Measurements from ENCODE around the gene NFIB.

NFIB gene

DNA sequence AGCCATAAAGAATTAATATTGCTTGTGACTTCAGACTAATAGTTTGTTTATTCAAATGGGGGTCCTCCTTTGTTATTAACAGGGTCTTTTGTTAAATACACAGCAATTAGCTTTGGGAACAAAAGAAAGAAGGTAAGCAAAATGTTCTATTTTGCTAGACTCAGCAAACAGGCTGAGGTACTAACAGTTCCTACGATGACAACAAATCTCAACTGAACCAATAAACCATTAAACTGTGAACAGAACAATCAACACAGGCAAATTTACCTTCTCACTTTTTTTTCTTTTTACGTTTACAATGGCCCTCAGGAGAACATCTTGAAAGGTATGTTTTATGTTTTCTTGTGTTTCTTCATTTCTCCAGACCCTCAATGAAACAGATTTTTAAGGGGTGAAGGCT lies 207.2 kb downstream of the NFIB start:
- no peaks in the 10 kb centered on the region for H3K9me3 ChIP-seq (ENCODE audit: insufficient read depth, low read depth, low read length)
- H3K9ac ChIP-seq (ENCODE audit: low read depth, low read length, poor library complexity, severe bottlenecking) = no peak overlapping the region
- H3F3A ChIP-seq (ENCODE audit: low read depth) = no peaks in the 10 kb centered on the region
- no peak overlapping the region for H3K4me2 ChIP-seq (ENCODE audit: low read depth, low read length, poor library complexity, severe bottlenecking)
- no peak overlapping the region for H2AFZ ChIP-seq (ENCODE audit: low read length)
- no peak for TF ChIP-seq EZH2phosphoT487 (IDR thresholded peaks at IDR 0.05; ENCODE audit: borderline replicate concordance)
- TF ChIP-seq, protein P1, sequence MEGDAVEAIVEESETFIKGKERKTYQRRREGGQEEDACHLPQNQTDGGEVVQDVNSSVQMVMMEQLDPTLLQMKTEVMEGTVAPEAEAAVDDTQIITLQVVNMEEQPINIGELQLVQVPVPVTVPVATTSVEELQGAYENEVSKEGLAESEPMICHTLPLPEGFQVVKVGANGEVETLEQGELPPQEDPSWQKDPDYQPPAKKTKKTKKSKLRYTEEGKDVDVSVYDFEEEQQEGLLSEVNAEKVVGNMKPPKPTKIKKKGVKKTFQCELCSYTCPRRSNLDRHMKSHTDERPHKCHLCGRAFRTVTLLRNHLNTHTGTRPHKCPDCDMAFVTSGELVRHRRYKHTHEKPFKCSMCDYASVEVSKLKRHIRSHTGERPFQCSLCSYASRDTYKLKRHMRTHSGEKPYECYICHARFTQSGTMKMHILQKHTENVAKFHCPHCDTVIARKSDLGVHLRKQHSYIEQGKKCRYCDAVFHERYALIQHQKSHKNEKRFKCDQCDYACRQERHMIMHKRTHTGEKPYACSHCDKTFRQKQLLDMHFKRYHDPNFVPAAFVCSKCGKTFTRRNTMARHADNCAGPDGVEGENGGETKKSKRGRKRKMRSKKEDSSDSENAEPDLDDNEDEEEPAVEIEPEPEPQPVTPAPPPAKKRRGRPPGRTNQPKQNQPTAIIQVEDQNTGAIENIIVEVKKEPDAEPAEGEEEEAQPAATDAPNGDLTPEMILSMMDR (conservative IDR thresholded peaks at IDR 0.05; ENCODE audit: low read length) = no peak
- no peaks in the 10 kb centered on the region for H4K20me1 ChIP-seq (ENCODE audit: insufficient read depth, low read length, poor library complexity, severe bottlenecking)
- H3K9me2 ChIP-seq (replicated peaks; ENCODE audit: low read depth, low read length) = no peaks in the 10 kb centered on the region
- no peaks in the 10 kb centered on the region for H3K27me3 ChIP-seq (ENCODE audit: insufficient read depth, low read length, poor library complexity, severe bottlenecking)
- no peaks in the 10 kb centered on the region for H3K79me2 ChIP-seq (ENCODE audit: insufficient read depth, low read length)
- no peaks in the 10 kb centered on the region for H3K36me3 ChIP-seq (ENCODE audit: insufficient read depth, low read length)
- H3K4me3 ChIP-seq (ENCODE audit: low read length, poor library complexity, severe bottlenecking) = no peak overlapping the region
- H3K4me1 ChIP-seq (ENCODE audit: insufficient read depth, low read length, poor library complexity, severe bottlenecking) = no peaks in the 10 kb centered on the region

DNA sequence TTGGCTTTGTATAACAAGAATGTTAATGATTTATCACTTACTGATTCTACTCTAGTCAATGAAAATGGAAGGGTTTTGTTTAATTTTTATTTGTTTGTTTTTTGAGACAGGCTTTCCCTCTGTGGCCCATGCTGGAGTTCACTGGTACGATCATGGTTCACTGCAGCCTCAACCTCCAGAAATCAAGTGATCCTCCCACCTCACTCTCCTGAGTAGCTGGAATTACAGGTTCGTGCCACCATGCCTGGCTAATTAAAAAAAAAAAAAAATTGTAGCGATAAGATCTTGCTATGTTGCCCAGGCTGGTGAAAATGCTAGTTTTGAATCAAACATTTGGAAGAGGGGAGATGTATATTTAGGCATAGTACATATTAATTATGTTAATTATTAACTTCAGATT lies 209.4 kb downstream of the NFIB start:
- H4K20me1 ChIP-seq (ENCODE audit: insufficient read depth, low read length, poor library complexity, severe bottlenecking) = no peaks in the 10 kb centered on the region
- H3K4me2 ChIP-seq (ENCODE audit: low read depth, low read length, poor library complexity, severe bottlenecking) = no peak overlapping the region
- H3K9ac ChIP-seq (ENCODE audit: low read depth, low read length, poor library complexity, severe bottlenecking) = no peak overlapping the region
- no peaks in the 10 kb centered on the region for H3K4me1 ChIP-seq (ENCODE audit: insufficient read depth, low read length, poor library complexity, severe bottlenecking)
- H3K9me3 ChIP-seq (ENCODE audit: insufficient read depth, low read depth, low read length) = no peaks in the 10 kb centered on the region
- H3K36me3 ChIP-seq (ENCODE audit: insufficient read depth, low read length) = no peaks in the 10 kb centered on the region
- no peak overlapping the region for H2AFZ ChIP-seq (ENCODE audit: low read length)
- H3K27me3 ChIP-seq (ENCODE audit: insufficient read depth, low read length, poor library complexity, severe bottlenecking) = no peaks in the 10 kb centered on the region
- no peak overlapping the region for H3K4me3 ChIP-seq (ENCODE audit: low read length, poor library complexity, severe bottlenecking)
- H3K79me2 ChIP-seq (ENCODE audit: insufficient read depth, low read length) = no peaks in the 10 kb centered on the region
- no peak for TF ChIP-seq EZH2phosphoT487 (IDR thresholded peaks at IDR 0.05; ENCODE audit: borderline replicate concordance)
- TF ChIP-seq, protein P1 (conservative IDR thresholded peaks at IDR 0.05; ENCODE audit: low read length) = no peak
- H3F3A ChIP-seq (ENCODE audit: low read depth) = no peaks in the 10 kb centered on the region
- no peaks in the 10 kb centered on the region for H3K9me2 ChIP-seq (replicated peaks; ENCODE audit: low read depth, low read length)

DNA sequence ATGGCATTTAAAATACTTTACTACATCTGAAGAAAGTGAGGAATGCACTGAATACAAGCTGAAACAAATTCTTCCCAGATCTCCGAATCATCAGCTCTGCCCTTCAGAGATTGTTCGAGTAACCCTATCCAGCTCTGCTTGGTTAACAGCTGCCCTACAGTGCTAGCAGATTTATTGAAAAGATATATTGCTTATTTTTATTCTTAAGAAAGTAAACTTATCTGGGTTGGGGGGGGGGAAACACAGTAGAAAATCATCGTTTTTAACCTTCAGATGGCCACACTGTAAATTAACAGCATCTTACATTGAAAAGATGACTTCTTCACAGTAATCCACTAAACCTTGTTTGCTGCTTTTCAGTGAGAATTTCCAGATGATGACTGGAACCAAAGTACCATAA lies 210.8 kb downstream of the NFIB start:
- Histone ChIP-seq H3F3A (ENCODE audit: low read depth) (no peaks in the 10 kb centered on the region), H3K9ac (ENCODE audit: low read depth, low read length, poor library complexity, severe bottlenecking) (no peak overlapping the region), H3K4me3 (ENCODE audit: low read length, poor library complexity, severe bottlenecking) (no peak overlapping the region), H3K36me3 (ENCODE audit: insufficient read depth, low read length) (no peaks in the 10 kb centered on the region), H4K20me1 (ENCODE audit: insufficient read depth, low read length, poor library complexity, severe bottlenecking) (no peaks in the 10 kb centered on the region), H3K4me1 (ENCODE audit: insufficient read depth, low read length, poor library complexity, severe bottlenecking) (no peaks in the 10 kb centered on the region), H3K4me2 (ENCODE audit: low read depth, low read length, poor library complexity, severe bottlenecking) (no peak overlapping the region), H3K9me3 (ENCODE audit: insufficient read depth, low read depth, low read length) (no peaks in the 10 kb centered on the region), H3K27me3 (ENCODE audit: insufficient read depth, low read length, poor library complexity, severe bottlenecking) (no peaks in the 10 kb centered on the region), H3K9me2 (replicated peaks; ENCODE audit: low read depth, low read length) (no peaks in the 10 kb centered on the region), H2AFZ (ENCODE audit: low read length) (no peak overlapping the region), H3K79me2 (ENCODE audit: insufficient read depth, low read length) (no peaks in the 10 kb centered on the region)
- no peak for TF ChIP-seq EZH2phosphoT487 (IDR thresholded peaks at IDR 0.05; ENCODE audit: borderline replicate concordance)
- TF ChIP-seq, protein P1 (conservative IDR thresholded peaks at IDR 0.05; ENCODE audit: low read length) = no peak
